ENCODE results near the gene TMEM225B.

TMEM225B gene

GRCh38 chr7:99596408-99596955, 1.6 kb upstream of the TMEM225B start:
- H2BK12ac ChIP-seq (ENCODE audit: low read length), result no peak overlapping the region
- H3K9ac ChIP-seq (ENCODE audit: low read length), result no peak overlapping the region
- no peaks in the 10 kb centered on the region for H3K79me1 ChIP-seq (ENCODE audit: low read length)
- no CpG with 5 or more reads among the region's 1 CpG for WGBS (ENCODE audit: extremely low coverage, insufficient coverage, insufficient read length)
- no peak for DNase-seq
- no peak overlapping the region for H2BK5ac ChIP-seq (ENCODE audit: low read depth, low read length, poor library complexity)
- H2AK5ac ChIP-seq (ENCODE audit: low read length), result no peak overlapping the region
- no peak overlapping the region for H3K23ac ChIP-seq (ENCODE audit: low read length)
- H3K27ac ChIP-seq (ENCODE audit: low read depth, low read length), result no peak overlapping the region
- no peak overlapping the region for H2BK120ac ChIP-seq (ENCODE audit: insufficient read depth, low read length, poor library complexity)
- H3K4me3 ChIP-seq (ENCODE audit: low read depth, low read length), result no peak overlapping the region
- no peak overlapping the region for H3K4ac ChIP-seq (ENCODE audit: low read depth, low read length)
- no peaks in the 10 kb centered on the region for H3K27me3 ChIP-seq (ENCODE audit: insufficient read depth, low read length)
- no peaks in the 10 kb centered on the region for H3K9me3 ChIP-seq (ENCODE audit: insufficient read depth, low read depth, low read length)
- H4K91ac ChIP-seq (ENCODE audit: low read depth, low read length), result no peak overlapping the region
- no peak overlapping the region for H4K8ac ChIP-seq (ENCODE audit: low read depth, low read length)
- no peak overlapping the region for H3K18ac ChIP-seq (ENCODE audit: low read length)
- no peaks in the 10 kb centered on the region for H3K4me1 ChIP-seq (ENCODE audit: control insufficient read depth in 1 of 2, insufficient read depth in 2 of 2, low read length in 2 of 2)
- H3K36me3 ChIP-seq (ENCODE audit: control insufficient read depth in 1 of 2, insufficient read depth in 2 of 2, low read length in 2 of 2), result no peaks in the 10 kb centered on the region
- no peak overlapping the region for H3K14ac ChIP-seq (ENCODE audit: low read length)
- no peaks in the 10 kb centered on the region for H3K79me2 ChIP-seq (ENCODE audit: control insufficient read depth, insufficient read depth, low read length, poor library complexity)
- no peak overlapping the region for H3K4me2 ChIP-seq (ENCODE audit: low read length)
- H4K12ac ChIP-seq (ENCODE audit: low read depth, low read length), result no peak overlapping the region
- no peak overlapping the region for H2AFZ ChIP-seq (ENCODE audit: insufficient read depth, low read length, poor library complexity)

GRCh38 chr7:99599836-99600235, 1.8 kb downstream of the TMEM225B start:
- Histone ChIP-seq H3K14ac (ENCODE audit: low read length) (no peak overlapping the region), H4K91ac (ENCODE audit: low read depth, low read length) (no peak overlapping the region), H3K23ac (ENCODE audit: low read length) (no peak overlapping the region), H3K4me1 (ENCODE audit: control insufficient read depth in 1 of 2, insufficient read depth in 2 of 2, low read length in 2 of 2) (no peaks in the 10 kb centered on the region), H3K4me2 (ENCODE audit: low read length) (no peak overlapping the region), H3K9ac (ENCODE audit: low read length) (no peak overlapping the region), H4K8ac (ENCODE audit: low read depth, low read length) (no peak overlapping the region), H3K27ac (ENCODE audit: low read depth, low read length) (no peak overlapping the region), H2BK5ac (ENCODE audit: low read depth, low read length, poor library complexity) (no peak overlapping the region), H3K27me3 (ENCODE audit: insufficient read depth, low read length) (no peaks in the 10 kb centered on the region), H4K12ac (ENCODE audit: low read depth, low read length) (no peak overlapping the region), H2AFZ (ENCODE audit: insufficient read depth, low read length, poor library complexity) (no peak overlapping the region), H2AK5ac (ENCODE audit: low read length) (no peak overlapping the region), H3K4me3 (ENCODE audit: low read depth, low read length) (no peak overlapping the region), H3K18ac (ENCODE audit: low read length) (no peak overlapping the region), H3K4ac (ENCODE audit: low read depth, low read length) (no peak overlapping the region), H3K79me1 (ENCODE audit: low read length) (no peaks in the 10 kb centered on the region), H3K79me2 (ENCODE audit: control insufficient read depth, insufficient read depth, low read length, poor library complexity) (no peaks in the 10 kb centered on the region), H2BK12ac (ENCODE audit: low read length) (no peak overlapping the region), H3K9me3 (ENCODE audit: insufficient read depth, low read depth, low read length) (no peaks in the 10 kb centered on the region), H2BK120ac (ENCODE audit: insufficient read depth, low read length, poor library complexity) (no peak overlapping the region), H3K36me3 (ENCODE audit: control insufficient read depth in 1 of 2, insufficient read depth in 2 of 2, low read length in 2 of 2) (no peaks in the 10 kb centered on the region)
- WGBS (ENCODE audit: extremely low coverage, insufficient coverage, insufficient read length), result no CpG with 5 or more reads among the region's 4 CpGs
- no peak for DNase-seq

DNA sequence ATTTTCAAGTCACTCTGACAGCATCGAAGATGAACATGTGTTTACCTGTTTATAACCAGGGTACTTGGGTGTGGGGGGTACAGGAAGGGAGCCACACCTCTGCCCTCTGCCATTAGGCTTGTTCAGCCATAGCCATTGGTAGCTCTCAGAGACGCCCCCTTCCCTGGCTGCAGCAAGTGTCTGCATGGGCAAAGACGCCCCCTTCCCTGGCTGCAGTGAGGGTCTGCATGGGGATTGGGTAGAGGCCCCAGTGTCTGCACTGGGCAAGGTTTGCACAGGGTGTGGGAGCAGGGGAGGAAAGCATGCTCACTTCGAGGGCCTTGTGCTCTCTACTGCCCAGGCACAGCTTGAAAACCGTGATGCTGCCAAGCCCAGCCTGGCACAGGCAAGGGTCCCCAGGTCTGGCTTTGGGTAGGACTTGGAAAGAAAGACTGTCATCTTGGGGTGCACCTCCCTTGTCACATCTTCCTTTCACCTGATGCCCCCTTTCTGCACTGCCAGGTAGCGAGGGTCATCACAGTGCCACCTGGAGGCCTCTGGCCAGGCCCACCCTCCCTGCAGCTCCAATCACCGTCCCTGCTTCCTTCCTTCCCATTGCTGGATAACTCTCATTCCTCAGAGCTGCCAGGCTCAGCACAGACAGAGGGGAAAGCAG, 3.7 kb downstream of the TMEM225B start:
- H3K23ac ChIP-seq (ENCODE audit: low read length), result no peak overlapping the region
- H2AFZ ChIP-seq (ENCODE audit: insufficient read depth, low read length, poor library complexity), result no peak overlapping the region
- WGBS (ENCODE audit: extremely low coverage, insufficient coverage, insufficient read length), result no CpG with 5 or more reads among the region's 7 CpGs
- H3K9me3 ChIP-seq (ENCODE audit: insufficient read depth, low read depth, low read length), result no peaks in the 10 kb centered on the region
- no peak overlapping the region for H3K4me3 ChIP-seq (ENCODE audit: low read depth, low read length)
- H4K12ac ChIP-seq (ENCODE audit: low read depth, low read length), result no peak overlapping the region
- no peak overlapping the region for H2BK12ac ChIP-seq (ENCODE audit: low read length)
- no peaks in the 10 kb centered on the region for H3K79me2 ChIP-seq (ENCODE audit: control insufficient read depth, insufficient read depth, low read length, poor library complexity)
- H3K4ac ChIP-seq (ENCODE audit: low read depth, low read length), result no peak overlapping the region
- no peak overlapping the region for H4K8ac ChIP-seq (ENCODE audit: low read depth, low read length)
- no peak overlapping the region for H2BK5ac ChIP-seq (ENCODE audit: low read depth, low read length, poor library complexity)
- H3K14ac ChIP-seq (ENCODE audit: low read length), result no peak overlapping the region
- no peak overlapping the region for H3K9ac ChIP-seq (ENCODE audit: low read length)
- H3K4me2 ChIP-seq (ENCODE audit: low read length), result no peak overlapping the region
- H3K27ac ChIP-seq (ENCODE audit: low read depth, low read length), result no peak overlapping the region
- H4K91ac ChIP-seq (ENCODE audit: low read depth, low read length), result no peak overlapping the region
- no peak for DNase-seq
- no peaks in the 10 kb centered on the region for H3K36me3 ChIP-seq (ENCODE audit: control insufficient read depth in 1 of 2, insufficient read depth in 2 of 2, low read length in 2 of 2)
- H2BK120ac ChIP-seq (ENCODE audit: insufficient read depth, low read length, poor library complexity), result no peak overlapping the region
- no peaks in the 10 kb centered on the region for H3K27me3 ChIP-seq (ENCODE audit: insufficient read depth, low read length)
- no peaks in the 10 kb centered on the region for H3K79me1 ChIP-seq (ENCODE audit: low read length)
- no peak overlapping the region for H3K18ac ChIP-seq (ENCODE audit: low read length)
- H2AK5ac ChIP-seq (ENCODE audit: low read length), result no peak overlapping the region
- H3K4me1 ChIP-seq (ENCODE audit: control insufficient read depth in 1 of 2, insufficient read depth in 2 of 2, low read length in 2 of 2), result no peaks in the 10 kb centered on the region

GRCh38 chr7:99605527-99605926, 7.5 kb downstream of the TMEM225B start:
- no CpG with 5 or more reads among the region's 7 CpGs for WGBS (ENCODE audit: extremely low coverage, insufficient coverage, insufficient read length)
- Histone ChIP-seq H3K23ac (ENCODE audit: low read length) (no peak overlapping the region), H3K9me3 (ENCODE audit: insufficient read depth, low read depth, low read length) (no peaks in the 10 kb centered on the region), H4K12ac (ENCODE audit: low read depth, low read length) (no peak overlapping the region), H2AFZ (ENCODE audit: insufficient read depth, low read length, poor library complexity) (no peak overlapping the region), H3K4me2 (ENCODE audit: low read length) (no peak overlapping the region), H3K79me2 (ENCODE audit: control insufficient read depth, insufficient read depth, low read length, poor library complexity) (no peaks in the 10 kb centered on the region), H3K4ac (ENCODE audit: low read depth, low read length) (no peak overlapping the region), H4K8ac (ENCODE audit: low read depth, low read length) (no peak overlapping the region), H3K4me3 (ENCODE audit: low read depth, low read length) (no peak overlapping the region), H3K4me1 (ENCODE audit: control insufficient read depth in 1 of 2, insufficient read depth in 2 of 2, low read length in 2 of 2) (no peaks in the 10 kb centered on the region), H3K18ac (ENCODE audit: low read length) (no peak overlapping the region), H2BK120ac (ENCODE audit: insufficient read depth, low read length, poor library complexity) (no peak overlapping the region), H3K27me3 (ENCODE audit: insufficient read depth, low read length) (no peaks in the 10 kb centered on the region), H4K91ac (ENCODE audit: low read depth, low read length) (no peak overlapping the region), H2BK5ac (ENCODE audit: low read depth, low read length, poor library complexity) (no peak overlapping the region), H2AK5ac (ENCODE audit: low read length) (no peak overlapping the region), H3K9ac (ENCODE audit: low read length) (no peak overlapping the region), H3K14ac (ENCODE audit: low read length) (no peak overlapping the region), H3K79me1 (ENCODE audit: low read length) (no peaks in the 10 kb centered on the region), H2BK12ac (ENCODE audit: low read length) (no peak overlapping the region), H3K27ac (ENCODE audit: low read depth, low read length) (no peak overlapping the region), H3K36me3 (ENCODE audit: control insufficient read depth in 1 of 2, insufficient read depth in 2 of 2, low read length in 2 of 2) (no peaks in the 10 kb centered on the region)
- no peak for DNase-seq
